Activated T-cell treated with anti-CD3 and anti-CD28 coated beads, Interleukin-2, amount 50 U/mL, for 4 hours (primary cell): ENCODE results near the gene ATXN2. TPM values are rescaled to one million over a fixed set of nuclear protein-coding genes. Genes with fewer than 3 reads are reported as not detected.

Experiments
- ATAC-seq, 2 donors: fragments of 200-7000 bp; cut with Tn5 transposase; one replicate each; pipeline ENCODE4 v1.10.0; 2021
- DNase-seq: peaks from one replicate; pipeline ENCODE4 v3.0.0-alpha.2; 2020
- H3K27me3 Mint-ChIP-seq: one replicate; pipeline ENCODE4 v1.8.0; 2021; ENCODE audit warnings: low read depth, mixed read lengths
- H3K36me3 Mint-ChIP-seq: one replicate; pipeline ENCODE4 v1.8.0; 2022; ENCODE audit warnings: mixed read lengths; ENCODE audit not compliant: insufficient read depth
- H3K4me1 Mint-ChIP-seq: one replicate; pipeline ENCODE4 v1.8.0; 2021; ENCODE audit warnings: low read depth, mixed read lengths
- H3K4me3 Mint-ChIP-seq: one replicate; pipeline ENCODE4 v1.8.0; 2021; ENCODE audit warnings: mild to moderate bottlenecking, moderate library complexity, mixed read lengths
- H3K9me3 Mint-ChIP-seq: one replicate; pipeline ENCODE4 v1.8.0; 2021; ENCODE audit warnings: mixed read lengths
- total RNA-seq, 3 donors: library from RNA; stranded (reverse); gene quantifications; one replicate each; pipeline ENCODE4 v1.2.1, GENCODE V29; 2021

The ATXN2 gene
- total RNA-seq, 3 donors from 2014 or later: 32.3 to 34.8 (median 34.2) TPM

- peaks cover 37% of the 10 kb centered on the region for H3K36me3 Mint-ChIP-seq
- H3K4me1 Mint-ChIP-seq: peaks cover 64% of the 10 kb centered on the region
These were observed 150.0 kb downstream of the ATXN2 start for GRCh38 chr12:111448846-111449790.

GRCh38 chr12:111448266-111448830 lies 150.8 kb downstream of the ATXN2 start:
- Mint-ChIP-seq H3K4me3 (no peak overlapping the region), H3K36me3 (peaks cover 37% of the 10 kb centered on the region), H3K4me1 (peaks cover 72% of the 10 kb centered on the region), H3K9me3 (no peaks in the 10 kb centered on the region), H3K27me3 (no peaks in the 10 kb centered on the region)
- ATAC-seq: no peak
- DNase-seq: no peak

More at GRCh38 chr12:111448846-111449790, 150.0 kb downstream of the ATXN2 start:
- no peaks in the 10 kb centered on the region for H3K27me3 Mint-ChIP-seq
- no peak overlapping the region for H3K4me3 Mint-ChIP-seq
- ATAC-seq (no peak), DNase-seq (no peak)
- no peaks in the 10 kb centered on the region for H3K9me3 Mint-ChIP-seq

- Mint-ChIP-seq H3K36me3 (peaks cover 37% of the 10 kb centered on the region), H3K4me3 (no peak overlapping the region), H3K27me3 (no peaks in the 10 kb centered on the region), H3K9me3 (no peaks in the 10 kb centered on the region), H3K4me1 (peaks cover 78% of the 10 kb centered on the region)
- ATAC-seq (no peak), DNase-seq (no peak)
These were observed 151.4 kb downstream of the ATXN2 start for GRCh38 chr12:111447571-111448265.

GRCh38 chr12:111446631-111447570 lies 152.2 kb downstream of the ATXN2 start:
- Mint-ChIP-seq H3K4me3 (no peak overlapping the region), H3K36me3 (peaks cover 37% of the 10 kb centered on the region), H3K9me3 (no peaks in the 10 kb centered on the region), H3K27me3 (no peaks in the 10 kb centered on the region), H3K4me1 (peaks cover 84% of the 10 kb centered on the region)
- DNase-seq: no peak
- ATAC-seq: no peak

GRCh38 chr12:111445726-111446581 lies 153.2 kb downstream of the ATXN2 start:
- DNase-seq (no peak), ATAC-seq (no peak)
- no peaks in the 10 kb centered on the region for H3K9me3 Mint-ChIP-seq
- H3K27me3 Mint-ChIP-seq: no peaks in the 10 kb centered on the region
- peaks cover 86% of the 10 kb centered on the region for H3K4me1 Mint-ChIP-seq
- peaks cover 32% of the 10 kb centered on the region for H3K36me3 Mint-ChIP-seq
- H3K4me3 Mint-ChIP-seq: no peak overlapping the region

GRCh38 chr12:111444925-111445725 lies 154.0 kb downstream of the ATXN2 start:
- Mint-ChIP-seq H3K27me3 (no peaks in the 10 kb centered on the region), H3K9me3 (no peaks in the 10 kb centered on the region), H3K4me3 (peak overlapping the region; percentile 17), H3K4me1 (peaks cover 87% of the 10 kb centered on the region), H3K36me3 (peaks cover 29% of the 10 kb centered on the region)
- ATAC-seq: peak; percentile 90 to 93
- peak; percentile 66 for DNase-seq

GRCh38 chr12:111444314-111444924 lies 154.7 kb downstream of the ATXN2 start:
- peaks cover 86% of the 10 kb centered on the region for H3K4me1 Mint-ChIP-seq
- no peaks in the 10 kb centered on the region for H3K27me3 Mint-ChIP-seq
- ATAC-seq: peak; percentile 9 to 19
- DNase-seq: no peak
- peaks cover 30% of the 10 kb centered on the region for H3K36me3 Mint-ChIP-seq
- peak overlapping the region; percentile 35 for H3K4me3 Mint-ChIP-seq
- H3K9me3 Mint-ChIP-seq: no peaks in the 10 kb centered on the region

- Mint-ChIP-seq H3K4me3 (peak overlapping the region; percentile 35), H3K9me3 (no peaks in the 10 kb centered on the region), H3K27me3 (no peaks in the 10 kb centered on the region), H3K36me3 (peaks cover 25% of the 10 kb centered on the region), H3K4me1 (peaks cover 85% of the 10 kb centered on the region)
- DNase-seq (no peak), ATAC-seq (peak; percentile 69 to 75)
These were observed 155.5 kb downstream of the ATXN2 start for GRCh38 chr12:111443586-111443985.

- peaks cover 85% of the 10 kb centered on the region for H3K4me1 Mint-ChIP-seq
- no peak for DNase-seq
- peaks cover 23% of the 10 kb centered on the region for H3K36me3 Mint-ChIP-seq
- no peak for ATAC-seq
- H3K27me3 Mint-ChIP-seq: no peaks in the 10 kb centered on the region
- no peaks in the 10 kb centered on the region for H3K9me3 Mint-ChIP-seq
- H3K4me3 Mint-ChIP-seq: no peak overlapping the region
These were observed 156.0 kb downstream of the ATXN2 start for GRCh38 chr12:111443086-111443485.

- no peaks in the 10 kb centered on the region for H3K9me3 Mint-ChIP-seq
- ATAC-seq: no peak
- no peak overlapping the region for H3K4me3 Mint-ChIP-seq
- H3K27me3 Mint-ChIP-seq: no peaks in the 10 kb centered on the region
- peaks cover 88% of the 10 kb centered on the region for H3K4me1 Mint-ChIP-seq
- DNase-seq: no peak
- H3K36me3 Mint-ChIP-seq: peaks cover 18% of the 10 kb centered on the region
These were observed 156.6 kb downstream of the ATXN2 start for GRCh38 chr12:111442301-111443045.

GRCh38 chr12:111441107-111441928 lies 157.8 kb downstream of the ATXN2 start:
- Mint-ChIP-seq H3K36me3 (peaks cover 11% of the 10 kb centered on the region), H3K9me3 (no peaks in the 10 kb centered on the region), H3K4me3 (no peak overlapping the region), H3K4me1 (peaks cover 95% of the 10 kb centered on the region), H3K27me3 (no peaks in the 10 kb centered on the region)
- no peak for DNase-seq
- ATAC-seq: no peak
